ENCODE data around the gene NT5C3A.

GRCh38 chr7:33111614-33112013, 49.0 kb upstream of the NT5C3A start:
- TF ChIP-seq CTCF (IDR thresholded peaks at IDR 0.05; ENCODE audit: poor library complexity) (no peak), EZH2 (IDR thresholded peaks at IDR 0.05; ENCODE audit: borderline replicate concordance) (no peak), EZH2phosphoT487 (IDR thresholded peaks at IDR 0.05; ENCODE audit: low read depth, severe bottlenecking, unreplicated experiment) (no peak)
